ENCODE results near the gene GPSM3. TPM values are rescaled to one million over a fixed set of nuclear protein-coding genes. Genes with fewer than 3 reads are reported as not detected.

Gene GPSM3
- total and polyA plus RNA-seq, 2 of the 13 experiments (the other 11 are each of a cell fraction or from before 2014, with no cell fraction given), result 0.18 to 6.2 TPM

DNA sequence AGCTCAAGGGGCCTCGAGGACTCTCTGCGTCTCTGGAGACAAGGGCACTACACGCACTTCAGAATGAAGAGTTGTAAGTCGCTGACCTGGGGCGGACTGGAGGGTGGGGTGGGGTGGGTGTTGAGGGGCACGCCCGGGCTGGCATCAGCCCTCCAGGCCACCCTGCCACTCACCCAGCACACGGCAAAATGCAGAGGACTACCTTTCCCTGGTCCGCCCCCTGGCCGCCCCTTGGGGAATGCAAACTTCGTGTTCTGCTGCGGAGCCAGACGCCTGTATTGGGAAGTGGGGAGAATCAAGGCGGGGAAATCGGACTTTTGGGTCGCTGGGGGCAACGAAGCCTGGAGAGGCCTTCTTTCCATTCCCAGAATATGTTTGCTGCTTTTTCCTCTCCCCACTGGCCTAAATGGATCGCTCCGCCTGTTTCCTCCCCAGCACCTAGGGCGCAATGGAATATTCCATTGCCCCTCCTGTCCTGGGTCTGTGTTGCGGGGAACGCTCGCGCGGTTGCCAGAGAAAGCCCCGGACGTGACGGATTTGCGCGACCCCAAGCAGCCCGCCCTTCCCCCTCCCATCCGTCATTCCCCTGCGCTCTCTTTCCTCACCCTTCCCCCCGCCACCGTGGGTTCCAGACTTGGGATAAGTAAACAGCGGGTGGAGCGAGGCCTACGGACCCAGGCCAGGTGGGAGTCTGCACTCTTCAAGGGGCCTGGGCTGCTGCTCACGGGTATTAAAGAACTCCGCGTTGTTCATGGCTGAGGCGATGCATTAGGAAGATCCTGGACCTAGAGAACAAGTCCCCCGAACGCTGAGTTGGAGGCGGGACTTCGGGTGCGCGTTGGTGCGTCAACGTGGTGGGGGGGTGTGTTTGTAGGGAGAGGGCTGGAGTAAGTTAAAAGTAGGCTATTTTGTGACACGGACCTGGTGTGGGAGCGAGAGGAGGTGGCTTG is 38.6 kb downstream of the GPSM3 start, which contains the start of gene PPT2 (continued):
- peak; percentile 46; the same call in 1 of the 2 replicates for TF ChIP-seq ATF7 (IDR thresholded peaks at IDR 0.05)
- peak; percentile 81 for TF ChIP-seq ATF7 (CRISPR knock-in tag; IDR thresholded peaks at IDR 0.05)
- TF ChIP-seq ZSCAN31 (CRISPR knock-in tag; IDR thresholded peaks at IDR 0.05; ENCODE audit: low read depth), result 0 out of 2 replicates have a peak, but pooled peaks have one; percentile 25
- TF ChIP-seq, protein P1, sequence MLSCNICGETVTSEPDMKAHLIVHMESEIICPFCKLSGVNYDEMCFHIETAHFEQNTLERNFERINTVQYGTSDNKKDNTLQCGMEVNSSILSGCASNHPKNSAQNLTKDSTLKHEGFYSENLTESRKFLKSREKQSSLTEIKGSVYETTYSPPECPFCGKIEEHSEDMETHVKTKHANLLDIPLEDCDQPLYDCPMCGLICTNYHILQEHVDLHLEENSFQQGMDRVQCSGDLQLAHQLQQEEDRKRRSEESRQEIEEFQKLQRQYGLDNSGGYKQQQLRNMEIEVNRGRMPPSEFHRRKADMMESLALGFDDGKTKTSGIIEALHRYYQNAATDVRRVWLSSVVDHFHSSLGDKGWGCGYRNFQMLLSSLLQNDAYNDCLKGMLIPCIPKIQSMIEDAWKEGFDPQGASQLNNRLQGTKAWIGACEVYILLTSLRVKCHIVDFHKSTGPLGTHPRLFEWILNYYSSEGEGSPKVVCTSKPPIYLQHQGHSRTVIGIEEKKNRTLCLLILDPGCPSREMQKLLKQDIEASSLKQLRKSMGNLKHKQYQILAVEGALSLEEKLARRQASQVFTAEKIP (CRISPR knock-in tag; IDR thresholded peaks at IDR 0.05; ENCODE audit: borderline replicate concordance), result no peak
- peak; percentile 67; the same call in 1 of the 2 replicates for TF ChIP-seq ZNF20 (CRISPR knock-in tag; IDR thresholded peaks at IDR 0.05)
- 0 out of 2 replicates have a peak, but pooled peaks have one; percentile 10 for TF ChIP-seq TBX3 (IDR thresholded peaks at IDR 0.05; ENCODE audit: borderline replicate concordance)
- no peak for TF ChIP-seq ISX (CRISPR knock-in tag; conservative IDR thresholded peaks at IDR 0.05)
- TF ChIP-seq, protein P2, sequence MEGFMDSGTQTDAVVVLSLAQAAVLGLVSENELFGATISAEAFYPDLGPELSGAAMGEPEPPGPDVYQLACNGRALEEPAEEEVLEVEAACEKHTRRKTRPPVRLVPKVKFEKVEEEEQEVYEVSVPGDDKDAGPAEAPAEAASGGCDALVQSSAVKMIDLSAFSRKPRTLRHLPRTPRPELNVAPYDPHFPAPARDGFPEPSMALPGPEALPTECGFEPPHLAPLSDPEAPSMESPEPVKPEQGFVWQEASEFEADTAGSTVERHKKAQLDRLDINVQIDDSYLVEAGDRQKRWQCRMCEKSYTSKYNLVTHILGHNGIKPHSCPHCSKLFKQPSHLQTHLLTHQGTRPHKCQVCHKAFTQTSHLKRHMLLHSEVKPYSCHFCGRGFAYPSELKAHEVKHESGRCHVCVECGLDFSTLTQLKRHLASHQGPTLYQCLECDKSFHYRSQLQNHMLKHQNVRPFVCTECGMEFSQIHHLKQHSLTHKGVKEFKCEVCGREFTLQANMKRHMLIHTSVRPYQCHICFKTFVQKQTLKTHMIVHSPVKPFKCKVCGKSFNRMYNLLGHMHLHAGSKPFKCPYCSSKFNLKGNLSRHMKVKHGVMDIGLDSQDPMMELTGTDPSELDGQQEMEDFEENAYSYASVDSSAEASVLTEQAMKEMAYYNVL (CRISPR knock-in tag; IDR thresholded peaks at IDR 0.05; ENCODE audit: borderline replicate concordance), result peak; percentile 83
- TF ChIP-seq CEBPG (CRISPR knock-in tag; IDR thresholded peaks at IDR 0.05), result peak; percentile 35; the same call in 1 of the 2 replicates
- no peak for TF ChIP-seq RCOR2 (CRISPR knock-in tag; IDR thresholded peaks at IDR 0.05)
- no peak for TF ChIP-seq IKZF4 (CRISPR knock-in tag; IDR thresholded peaks at IDR 0.05; ENCODE audit: borderline replicate concordance, low read depth, not compliant biosample characterization)
- no peak for TF ChIP-seq NONO (IDR thresholded peaks at IDR 0.05)
- TF ChIP-seq NONO (CRISPR knock-in tag; conservative IDR thresholded peaks at IDR 0.05), result peak; percentile 74
- TF ChIP-seq PPARG (CRISPR knock-in tag; conservative IDR thresholded peaks at IDR 0.05), result peak; percentile 45; the same call in 1 of the 2 replicates
- TF ChIP-seq, protein P3, sequence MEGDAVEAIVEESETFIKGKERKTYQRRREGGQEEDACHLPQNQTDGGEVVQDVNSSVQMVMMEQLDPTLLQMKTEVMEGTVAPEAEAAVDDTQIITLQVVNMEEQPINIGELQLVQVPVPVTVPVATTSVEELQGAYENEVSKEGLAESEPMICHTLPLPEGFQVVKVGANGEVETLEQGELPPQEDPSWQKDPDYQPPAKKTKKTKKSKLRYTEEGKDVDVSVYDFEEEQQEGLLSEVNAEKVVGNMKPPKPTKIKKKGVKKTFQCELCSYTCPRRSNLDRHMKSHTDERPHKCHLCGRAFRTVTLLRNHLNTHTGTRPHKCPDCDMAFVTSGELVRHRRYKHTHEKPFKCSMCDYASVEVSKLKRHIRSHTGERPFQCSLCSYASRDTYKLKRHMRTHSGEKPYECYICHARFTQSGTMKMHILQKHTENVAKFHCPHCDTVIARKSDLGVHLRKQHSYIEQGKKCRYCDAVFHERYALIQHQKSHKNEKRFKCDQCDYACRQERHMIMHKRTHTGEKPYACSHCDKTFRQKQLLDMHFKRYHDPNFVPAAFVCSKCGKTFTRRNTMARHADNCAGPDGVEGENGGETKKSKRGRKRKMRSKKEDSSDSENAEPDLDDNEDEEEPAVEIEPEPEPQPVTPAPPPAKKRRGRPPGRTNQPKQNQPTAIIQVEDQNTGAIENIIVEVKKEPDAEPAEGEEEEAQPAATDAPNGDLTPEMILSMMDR (CRISPR knock-in tag; IDR thresholded peaks at IDR 0.05), result peak; percentile 50
- TF ChIP-seq, protein P4, sequence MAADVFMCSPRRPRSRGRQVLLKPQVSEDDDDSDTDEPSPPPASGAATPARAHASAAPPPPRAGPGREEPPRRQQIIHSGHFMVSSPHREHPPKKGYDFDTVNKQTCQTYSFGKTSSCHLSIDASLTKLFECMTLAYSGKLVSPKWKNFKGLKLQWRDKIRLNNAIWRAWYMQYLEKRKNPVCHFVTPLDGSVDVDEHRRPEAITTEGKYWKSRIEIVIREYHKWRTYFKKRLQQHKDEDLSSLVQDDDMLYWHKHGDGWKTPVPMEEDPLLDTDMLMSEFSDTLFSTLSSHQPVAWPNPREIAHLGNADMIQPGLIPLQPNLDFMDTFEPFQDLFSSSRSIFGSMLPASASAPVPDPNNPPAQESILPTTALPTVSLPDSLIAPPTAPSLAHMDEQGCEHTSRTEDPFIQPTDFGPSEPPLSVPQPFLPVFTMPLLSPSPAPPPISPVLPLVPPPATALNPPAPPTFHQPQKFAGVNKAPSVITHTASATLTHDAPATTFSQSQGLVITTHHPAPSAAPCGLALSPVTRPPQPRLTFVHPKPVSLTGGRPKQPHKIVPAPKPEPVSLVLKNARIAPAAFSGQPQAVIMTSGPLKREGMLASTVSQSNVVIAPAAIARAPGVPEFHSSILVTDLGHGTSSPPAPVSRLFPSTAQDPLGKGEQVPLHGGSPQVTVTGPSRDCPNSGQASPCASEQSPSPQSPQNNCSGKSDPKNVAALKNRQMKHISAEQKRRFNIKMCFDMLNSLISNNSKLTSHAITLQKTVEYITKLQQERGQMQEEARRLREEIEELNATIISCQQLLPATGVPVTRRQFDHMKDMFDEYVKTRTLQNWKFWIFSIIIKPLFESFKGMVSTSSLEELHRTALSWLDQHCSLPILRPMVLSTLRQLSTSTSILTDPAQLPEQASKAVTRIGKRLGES (CRISPR knock-in tag; IDR thresholded peaks at IDR 0.05; ENCODE audit: borderline replicate concordance), result 0 out of 2 replicates have a peak, but pooled peaks have one; percentile 46
- peak; percentile 91 for TF ChIP-seq HNRNPL (IDR thresholded peaks at IDR 0.05; ENCODE audit: low read depth, low read length)
- peak; percentile 90 for TF ChIP-seq ZNF441 (CRISPR knock-in tag; IDR thresholded peaks at IDR 0.05; ENCODE audit: borderline replicate concordance)
